ENCODE results near the gene WNT3.
"Not testable (repeated sequence)": the region's sequence is repeated elsewhere in the genome, so short reads cannot be mapped to it uniquely, and the experiment has no call there.

WNT3 gene

DNA sequence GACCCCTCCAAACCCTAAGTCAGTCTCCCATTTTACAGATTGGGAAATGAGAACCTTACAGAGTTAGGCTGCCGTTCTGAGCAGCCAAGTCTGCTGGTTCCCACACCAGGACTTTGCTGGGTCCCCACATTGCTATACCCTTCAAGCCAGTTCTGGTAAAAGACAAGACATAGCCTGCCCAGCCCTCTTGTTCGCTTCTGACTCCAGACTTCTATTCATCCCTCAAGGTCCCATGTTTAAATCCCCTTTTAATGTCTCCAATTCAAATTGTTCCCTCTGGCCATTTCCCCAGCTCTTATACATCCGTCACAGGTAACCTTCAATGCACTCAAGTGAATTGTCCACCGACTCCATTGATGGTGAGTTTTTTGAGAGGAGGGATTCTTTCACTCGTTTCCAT, 30.2 kb downstream of the WNT3 start:
- no peak for FAIRE-seq

DNA sequence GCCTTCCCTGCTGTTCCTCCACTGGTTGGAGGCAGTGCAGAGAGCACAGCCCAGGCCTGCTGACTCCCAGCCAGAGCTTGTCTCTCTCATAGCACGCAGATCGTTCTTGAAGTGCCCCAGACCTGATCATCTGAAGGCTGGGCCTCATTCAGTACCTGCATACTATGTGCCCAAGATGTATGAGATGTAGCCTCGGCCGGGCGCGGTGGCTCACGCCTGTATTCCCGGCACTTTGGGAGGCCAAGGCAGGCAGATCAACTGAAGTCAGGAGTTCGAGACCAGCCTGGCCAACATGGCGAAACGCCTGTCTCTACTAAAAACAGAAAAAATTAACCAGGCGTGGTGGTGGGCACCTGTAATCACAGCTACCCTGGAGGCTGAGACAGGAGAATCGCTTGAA, 31.0 kb downstream of the WNT3 start:
- no peak for FAIRE-seq
- no peak for DNase-seq (ENCODE audit: low spot score)

More for the DNA sequence above, 30.2 kb downstream of the WNT3 start:
- no peak for DNase-seq (ENCODE audit: low spot score)

DNA sequence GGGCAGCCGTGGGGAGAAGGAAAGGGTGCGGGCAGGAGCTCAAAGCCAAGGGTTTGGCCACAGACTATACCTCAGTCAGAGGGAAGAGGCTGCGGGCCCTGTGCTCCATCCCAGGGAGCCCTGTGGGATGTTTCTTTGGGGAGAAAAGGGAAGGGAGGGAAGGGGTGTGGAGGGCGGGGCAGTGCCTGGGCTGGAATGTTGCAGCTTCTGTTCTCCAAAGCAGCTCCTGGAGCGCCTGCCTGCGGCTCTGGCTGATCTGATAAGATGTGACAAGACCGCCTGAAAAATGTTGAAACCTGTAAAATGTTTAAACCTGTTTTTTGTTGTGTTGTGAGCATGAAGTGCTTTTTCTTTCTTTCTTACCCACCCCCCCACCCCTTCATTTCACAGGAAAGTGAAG, 32.8 kb downstream of the WNT3 start:
- no peak for DNase-seq (ENCODE audit: low spot score)
- FAIRE-seq, result no peak

- DNase-seq (ENCODE audit: low spot score), result no peak
- no peak for FAIRE-seq
Observed at GRCh38 chr17:46783031-46783593, 35.4 kb downstream of the WNT3 start.

DNA sequence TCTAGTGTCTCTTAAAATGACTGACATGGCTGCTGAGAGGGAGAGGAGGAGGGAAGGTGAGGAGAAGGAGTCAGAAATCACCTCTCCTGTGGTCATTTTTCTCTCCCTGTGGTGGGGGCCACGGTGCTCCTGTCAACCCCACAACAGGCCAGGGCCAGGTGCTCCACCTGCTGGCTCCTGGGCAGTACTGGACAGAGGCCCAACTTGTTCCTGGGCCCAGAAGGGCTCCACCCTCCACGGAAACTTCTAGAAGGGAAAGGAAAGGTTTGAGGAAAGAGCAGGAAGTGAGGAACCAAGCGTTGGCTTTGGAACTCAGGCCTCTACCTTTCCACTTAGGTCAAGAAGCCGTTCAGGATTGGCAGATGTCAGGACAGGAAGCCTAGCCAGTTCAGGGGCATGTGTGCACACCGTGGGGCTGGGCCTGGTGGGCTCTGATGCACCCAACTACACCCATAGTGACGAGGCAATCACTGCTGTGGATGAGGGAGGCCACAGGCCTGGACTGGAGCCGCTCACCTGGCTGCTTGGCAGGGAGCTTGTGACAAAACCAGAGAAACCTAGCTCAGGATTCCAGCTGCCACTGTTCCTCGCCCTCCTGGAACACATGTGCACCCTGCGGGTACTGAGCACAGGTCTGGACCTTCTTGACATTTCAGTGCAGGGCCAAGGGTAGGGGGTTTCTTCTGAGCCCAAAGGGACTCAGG, 36.1 kb downstream of the WNT3 start:
- no peak for FAIRE-seq

GRCh38 chr17:46780003-46780373, 38.5 kb downstream of the WNT3 start:
- no peak for FAIRE-seq
- DNase-seq (ENCODE audit: low spot score), result no peak

More for the DNA sequence above, 36.1 kb downstream of the WNT3 start:
- peak; percentile 62 for DNase-seq (ENCODE audit: low spot score)

- DNase-seq (ENCODE audit: low spot score) (no peak), FAIRE-seq (no peak)
Observed at GRCh38 chr17:46777943-46778915, 40.3 kb downstream of the WNT3 start.

- no peak for FAIRE-seq
- DNase-seq (ENCODE audit: low spot score), result no peak
Observed at GRCh38 chr17:46776298-46777005, 42.0 kb downstream of the WNT3 start.

- FAIRE-seq (no peak), DNase-seq (ENCODE audit: low spot score) (no peak)
Observed at GRCh38 chr17:46774108-46774737, 44.3 kb downstream of the WNT3 start.

DNA sequence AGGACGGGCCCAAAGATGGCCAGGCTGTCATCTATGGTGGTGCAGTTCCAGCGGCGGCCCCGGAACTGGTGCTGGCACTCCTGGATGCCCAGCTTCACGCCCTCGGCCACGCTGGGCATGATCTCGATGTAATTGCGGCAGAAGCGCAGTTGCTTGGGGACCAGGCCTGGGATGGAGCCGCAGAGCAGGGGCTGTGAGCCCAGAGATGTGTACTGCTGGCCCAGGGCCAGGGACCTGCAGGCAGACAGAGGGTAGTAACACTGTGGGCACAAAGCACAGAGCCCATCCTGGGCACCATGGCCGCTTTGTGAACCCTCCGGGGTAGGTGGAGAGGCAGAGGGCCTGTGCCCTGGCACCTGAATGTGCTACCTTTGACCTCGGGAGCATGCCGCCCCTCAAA, 44.8 kb downstream of the WNT3 start:
- FAIRE-seq, result no peak
- DNase-seq (ENCODE audit: low spot score), result no peak

DNA sequence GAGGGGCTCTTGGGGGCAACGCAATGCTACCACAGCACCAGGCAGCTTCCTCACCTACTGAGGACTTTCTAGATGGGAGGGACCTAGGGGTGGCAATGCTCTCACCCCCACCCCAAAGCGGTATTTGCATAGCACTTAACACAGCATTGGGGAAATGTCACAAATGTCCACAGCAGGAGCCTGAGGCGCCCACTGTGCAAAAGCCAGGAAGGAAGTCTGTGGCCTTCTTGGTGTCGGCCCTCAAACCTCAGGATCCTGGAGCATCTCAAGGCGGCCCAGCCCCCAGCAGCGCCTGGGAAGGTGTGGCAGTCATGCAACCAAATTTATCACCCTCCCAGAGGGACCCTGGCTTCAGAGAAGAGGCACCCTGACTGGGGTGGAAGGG, 45.3 kb downstream of the WNT3 start:
- FAIRE-seq (no peak), DNase-seq (ENCODE audit: low spot score) (no peak)

GRCh38 chr17:46772475-46773220, 45.8 kb downstream of the WNT3 start:
- peak; percentile 58 for FAIRE-seq
- DNase-seq (ENCODE audit: low spot score), result no peak

DNA sequence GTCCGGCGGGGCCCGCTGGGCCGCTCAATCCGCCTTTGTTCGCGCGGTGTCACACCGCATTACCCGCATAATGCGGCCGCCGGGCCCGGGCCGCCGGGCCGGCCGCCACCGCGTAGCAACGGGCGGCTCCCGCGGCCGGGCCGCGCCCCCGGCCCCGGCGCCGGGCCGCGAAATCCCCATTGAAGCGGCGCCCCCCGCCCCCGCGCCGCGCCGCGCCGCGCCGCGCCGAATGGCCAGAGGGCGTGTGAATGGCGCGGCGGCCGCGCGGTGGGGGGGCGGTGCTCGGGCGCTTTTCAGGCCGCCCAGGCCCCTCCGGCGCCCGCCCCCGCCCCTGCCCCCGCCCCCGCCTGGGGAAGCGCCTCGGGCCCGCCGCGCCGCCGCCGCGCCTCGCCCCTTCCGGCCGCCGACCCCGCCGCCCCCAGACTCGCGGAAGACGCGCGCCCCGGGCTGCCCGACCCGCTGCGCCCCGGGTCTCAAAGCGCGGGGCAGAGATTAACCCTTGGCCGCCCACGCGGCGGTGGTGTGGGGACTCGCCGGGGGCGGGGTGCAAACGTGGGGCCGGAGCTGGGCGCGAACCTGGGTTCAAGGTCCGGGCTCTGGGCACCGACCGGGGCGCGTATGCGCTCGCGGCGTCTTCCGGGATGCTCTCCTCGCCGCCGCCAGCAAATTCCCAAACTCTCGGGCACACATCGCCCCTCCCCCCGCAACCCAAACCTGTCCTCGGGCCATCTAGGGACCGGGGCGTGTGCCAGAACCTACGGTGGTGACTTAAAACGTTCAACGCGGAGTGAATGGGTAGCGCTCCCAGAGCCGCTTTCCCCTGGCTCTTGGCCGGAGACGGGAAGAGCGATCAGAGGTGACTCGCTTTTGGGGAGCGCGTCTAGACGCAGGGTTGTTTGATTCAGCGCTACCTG, 46.7 kb downstream of the WNT3 start:
- FAIRE-seq, result no peak

DNA sequence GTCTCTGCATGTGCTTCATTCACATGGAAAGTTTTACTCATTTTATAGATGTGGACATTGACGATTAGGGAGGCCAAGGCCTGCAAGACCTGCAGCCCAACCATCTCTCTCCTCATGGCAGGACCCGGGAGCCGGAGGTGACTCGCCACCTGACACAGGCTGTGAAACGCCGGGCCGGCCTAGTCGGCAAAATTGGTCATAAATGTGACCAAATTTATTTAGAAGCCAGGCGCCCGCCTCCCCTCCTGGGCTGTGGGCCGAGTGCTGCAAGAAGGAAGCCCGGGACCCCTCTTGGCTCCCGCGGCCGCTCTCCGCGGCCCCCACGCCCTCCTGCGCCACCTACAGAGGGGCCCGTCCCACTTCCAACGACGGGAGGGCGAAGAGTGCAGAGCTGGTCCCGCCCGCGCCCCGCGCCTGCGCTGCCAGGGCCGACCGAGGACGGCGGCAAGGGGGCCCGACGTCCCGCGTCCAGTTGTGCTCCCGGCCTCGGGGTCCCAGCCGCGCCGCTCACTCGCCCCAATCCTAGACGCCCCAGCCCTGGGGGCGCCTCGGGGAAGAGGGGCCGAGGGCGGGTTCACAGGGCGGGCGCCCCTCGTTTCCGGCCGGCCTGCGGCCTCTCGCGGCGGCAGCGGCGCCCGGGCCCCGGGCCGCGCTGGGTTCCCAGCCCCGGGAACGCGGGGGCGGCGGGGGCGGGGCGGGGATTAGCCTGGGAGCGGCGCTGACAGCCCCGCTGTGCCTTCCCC, 47.5 kb downstream of the WNT3 start:
- peak; percentile 81 for DNase-seq (ENCODE audit: low spot score)
- no peak for FAIRE-seq

More for the DNA sequence above, 46.7 kb downstream of the WNT3 start:
- peak; percentile 87 for DNase-seq (ENCODE audit: low spot score)

DNA sequence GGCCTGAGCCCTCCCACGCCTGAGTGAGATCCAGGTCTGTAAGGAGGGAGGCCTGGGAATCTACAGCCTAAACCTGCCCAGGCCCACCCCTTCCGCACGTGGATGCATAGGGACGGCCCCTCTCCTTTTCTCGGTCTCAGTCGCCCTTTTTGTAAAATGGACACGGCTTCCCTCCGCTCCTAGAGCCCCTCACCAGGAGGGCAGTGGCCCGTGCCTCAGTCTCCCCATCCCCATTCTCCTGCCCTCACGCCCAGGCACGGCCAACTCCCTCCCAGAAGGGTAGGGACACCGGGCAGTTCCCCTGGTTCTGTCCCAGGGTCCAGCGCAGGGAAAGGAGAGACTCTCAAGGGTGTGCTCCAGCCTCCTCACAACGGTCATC, 48.1 kb downstream of the WNT3 start:
- DNase-seq (ENCODE audit: low spot score), result no peak
- no peak for FAIRE-seq

GRCh38 chr17:46769531-46770438, 48.7 kb downstream of the WNT3 start:
- peak; percentile 66 for FAIRE-seq
- DNase-seq (ENCODE audit: low spot score), result peak; percentile 7

GRCh38 chr17:46768896-46769295, 49.6 kb downstream of the WNT3 start:
- FAIRE-seq; DNase-seq (ENCODE audit: low spot score): not testable (repeated sequence)

DNA sequence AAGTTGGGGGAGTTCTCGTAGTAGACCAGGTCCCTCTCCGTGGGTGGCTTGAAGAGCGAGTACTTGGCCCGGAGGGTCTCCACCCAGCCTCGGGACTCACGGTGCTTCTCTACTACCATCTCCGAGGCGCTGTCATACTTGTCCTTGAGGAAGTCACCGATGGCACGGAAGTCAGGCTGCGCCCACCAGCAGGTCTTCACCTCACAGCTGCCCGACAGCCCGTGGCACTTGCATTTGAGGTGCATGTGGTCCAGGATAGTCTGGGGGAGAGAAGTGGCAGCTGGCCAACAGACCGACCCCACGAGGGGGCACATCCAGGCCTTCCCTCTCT, 50.0 kb downstream of the WNT3 start:
- DNase-seq (ENCODE audit: low spot score) (no peak), FAIRE-seq (no peak)

All from urothelium cell line (cell line).